Muscle of arm (tissue), 12 donors: ENCODE data around the gene PRKAG2. TPM values are rescaled to one million over a fixed set of nuclear protein-coding genes. Genes with fewer than 3 reads are reported as not detected.
"Not testable (repeated sequence)": the region's sequence is repeated elsewhere in the genome, so short reads cannot be mapped to it uniquely, and the experiment has no call there.

Experiments
- DNase-seq: peaks from one replicate; pipeline ENCODE4 v3.0.0-alpha.2; 2013
- polyA plus RNA-seq, 12 donors: library from polyadenylated mRNA; unstranded; fragments of 120-200 nt; gene quantifications; one replicate each; pipeline ENCODE4 v1.2.1, GENCODE V29; 2013; ENCODE audit not compliant: insufficient read length in 12 of 12

Gene PRKAG2
- polyA plus RNA-seq, 12 donors, result 9.8 to 21.3 (median 14.0) TPM; not detected in 1

DNA sequence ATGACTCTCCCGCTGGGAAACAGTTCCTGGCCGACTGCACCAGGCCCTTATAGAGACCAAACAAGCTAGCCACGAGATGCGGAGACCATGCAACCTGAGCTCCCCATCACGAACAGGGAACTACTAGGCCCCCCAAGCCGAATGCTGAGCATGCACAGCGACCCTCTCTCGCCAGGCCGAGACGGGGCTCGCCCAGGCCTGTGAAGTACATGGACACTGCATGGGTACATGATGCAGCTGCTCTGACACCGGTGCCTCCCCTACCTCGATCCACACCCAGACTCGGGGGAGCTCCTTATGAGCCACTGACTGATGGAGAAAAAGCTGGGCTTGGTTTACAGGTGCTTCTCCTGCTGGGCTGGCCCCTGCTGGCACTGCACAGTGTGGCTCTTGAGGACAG lies 285.0 kb downstream of the PRKAG2 start:
- DNase-seq, result no peak

DNA sequence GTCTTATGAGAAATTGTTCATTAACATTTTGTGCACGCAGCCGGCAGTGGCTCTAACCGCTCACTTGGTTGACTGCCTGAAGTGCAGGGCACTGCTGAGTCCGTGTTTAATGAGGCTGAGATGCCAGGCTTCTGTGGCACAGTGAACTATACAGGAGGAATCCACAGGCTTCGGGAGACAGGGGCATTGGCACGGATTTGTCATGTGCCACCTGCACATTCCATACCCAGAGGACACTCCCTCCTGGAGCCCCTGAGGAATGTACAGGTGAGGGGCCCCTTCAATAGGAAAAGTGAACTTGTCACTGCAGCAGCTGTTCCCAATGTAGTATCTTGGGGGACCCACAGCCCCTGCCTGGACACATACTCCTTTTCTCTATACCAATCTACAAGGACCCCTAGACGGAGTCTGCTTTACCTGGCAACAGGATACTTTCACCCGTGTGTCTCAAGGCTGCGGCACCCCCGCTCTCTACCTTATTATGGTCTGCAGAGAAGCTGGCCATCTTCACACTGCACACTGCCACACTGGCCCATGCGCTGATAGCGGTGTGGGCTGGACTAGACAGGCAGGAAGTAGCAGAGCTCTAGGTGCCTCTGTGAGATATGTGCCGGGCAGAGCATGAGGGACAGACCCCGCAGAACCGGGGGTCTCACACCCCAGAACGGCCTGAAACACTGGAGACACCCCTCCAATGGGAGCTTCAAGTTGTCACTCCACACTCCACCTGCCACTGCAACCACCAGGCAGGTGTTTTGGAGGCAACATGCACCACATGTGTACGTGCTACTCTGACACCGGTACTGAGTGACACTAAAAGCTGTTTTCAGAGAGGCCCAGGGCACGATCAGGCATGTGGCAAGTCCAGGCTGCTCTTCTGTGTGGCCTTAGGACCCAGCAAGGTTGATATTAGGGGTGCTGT lies 285.8 kb downstream of the PRKAG2 start:
- DNase-seq, result no peak

DNA sequence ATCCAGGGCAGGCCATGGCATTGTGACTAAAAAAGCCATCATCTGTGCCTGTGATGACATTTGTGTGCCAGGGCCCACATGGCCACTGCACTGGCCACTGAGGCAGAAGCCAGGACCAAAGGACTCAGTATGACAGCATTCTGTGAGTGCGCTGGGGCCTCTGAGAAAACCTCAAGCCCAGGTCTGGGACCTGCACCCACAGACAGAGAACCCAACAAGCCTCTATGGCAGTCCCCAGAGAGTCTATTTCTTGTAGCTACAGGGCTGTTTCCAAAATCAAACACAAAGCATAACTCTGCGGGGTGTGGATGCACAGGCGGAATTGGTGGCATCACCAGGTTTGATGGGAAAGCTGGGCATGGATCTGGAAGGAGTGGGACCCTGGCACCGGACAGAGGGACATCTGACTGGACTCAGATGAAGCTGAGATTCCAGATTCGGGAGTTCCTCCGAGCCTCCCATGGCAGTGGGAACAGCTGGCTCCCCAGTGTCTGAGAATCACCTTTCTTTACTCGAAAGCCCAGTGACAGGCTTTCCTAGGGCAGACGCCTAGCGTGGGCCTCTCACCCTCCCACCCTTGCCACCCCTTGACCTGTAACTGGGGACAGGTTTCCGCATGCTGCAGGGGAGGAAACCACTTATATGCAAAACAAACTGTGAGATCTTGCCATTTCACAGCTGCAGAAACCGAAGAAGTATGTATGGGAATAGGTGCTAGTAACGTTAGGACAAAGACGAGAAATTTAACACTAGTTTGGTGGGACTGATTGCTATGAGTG lies 286.7 kb downstream of the PRKAG2 start:
- no peak for DNase-seq

DNA sequence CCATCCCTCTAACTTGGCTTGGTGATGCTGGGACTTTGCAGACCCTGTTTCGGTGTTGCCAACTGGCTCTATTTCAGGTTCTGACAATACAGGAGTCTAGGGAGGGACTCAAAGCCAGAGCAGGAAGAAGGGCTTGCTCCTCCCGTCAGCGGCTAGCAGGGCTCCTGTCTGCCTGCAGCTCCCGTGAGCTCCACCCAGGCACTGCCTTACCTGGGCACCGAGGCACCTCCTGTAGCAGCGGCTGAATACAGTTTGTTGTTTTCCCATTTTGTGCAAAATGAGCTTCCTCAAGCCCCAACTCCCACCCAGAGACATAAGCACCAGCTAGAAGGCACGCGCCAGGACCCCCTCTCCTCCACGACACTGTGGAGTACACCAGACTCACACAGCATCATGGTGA lies 287.9 kb downstream of the PRKAG2 start:
- no peak for DNase-seq

DNA sequence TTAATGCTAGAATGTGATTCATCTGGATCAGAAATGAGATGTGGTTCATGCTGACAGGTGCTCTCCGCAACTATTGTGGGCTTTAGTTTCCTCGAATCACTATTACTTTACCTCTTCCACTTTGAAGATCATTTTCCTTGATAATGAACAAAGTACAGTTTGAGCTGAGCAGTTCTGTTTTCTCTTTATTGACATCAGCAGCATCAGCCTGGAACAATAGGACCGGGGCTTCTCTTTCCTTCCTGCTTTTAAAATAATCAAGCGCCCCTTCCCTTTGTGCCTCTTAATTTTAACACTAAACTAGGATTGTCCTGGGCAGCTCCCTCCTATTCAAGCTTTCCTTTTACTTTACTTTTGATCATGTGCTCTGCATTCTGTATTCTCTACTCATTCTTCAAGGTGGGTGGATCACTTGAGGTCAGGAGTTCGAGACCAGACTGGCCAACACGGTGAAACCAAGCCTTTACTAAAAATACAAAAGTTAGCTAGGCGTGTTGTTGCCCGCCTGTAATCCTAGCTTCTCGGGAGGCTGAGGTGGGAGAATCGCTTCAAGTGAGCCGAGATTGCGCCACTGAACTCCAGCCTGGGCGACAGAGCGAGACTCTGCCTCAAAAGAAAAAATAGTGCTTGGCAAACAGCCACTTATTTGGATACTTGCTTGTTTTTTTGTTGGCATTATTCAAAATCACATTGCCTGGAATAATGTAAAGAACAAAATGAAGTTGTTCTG lies 290.2 kb downstream of the PRKAG2 start:
- no peak for DNase-seq

DNA sequence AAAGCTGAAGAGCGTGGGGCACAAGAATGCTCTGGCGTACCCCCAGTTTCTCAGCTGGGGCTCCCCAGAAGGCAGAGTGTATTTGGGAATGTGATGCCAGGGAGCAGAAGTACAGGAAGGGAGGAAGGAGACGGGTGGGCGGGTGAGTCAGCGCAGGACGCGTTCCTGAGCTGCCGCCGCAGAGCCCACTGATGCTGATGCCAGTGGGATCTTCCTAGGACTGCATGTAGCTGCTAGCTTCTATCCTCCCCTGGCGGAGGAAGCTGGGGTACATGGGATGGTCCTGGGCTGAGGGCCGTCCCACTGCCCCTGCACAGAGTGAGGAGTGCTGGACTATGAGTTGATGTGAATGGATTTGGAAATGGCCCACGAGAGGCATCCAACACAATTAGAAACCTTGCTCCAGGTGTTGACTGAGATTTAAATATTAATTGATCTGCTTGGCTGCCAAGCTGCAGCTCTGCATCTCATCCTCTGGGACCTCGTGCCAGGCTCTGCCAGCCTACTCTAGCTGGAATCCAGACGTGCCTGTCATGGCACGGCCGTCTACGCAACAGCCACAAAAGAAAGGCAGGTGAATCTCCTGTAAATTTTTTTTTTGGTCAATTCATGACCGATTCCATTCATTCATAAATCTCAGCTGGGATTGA lies 291.0 kb downstream of the PRKAG2 start:
- DNase-seq, result no peak

DNA sequence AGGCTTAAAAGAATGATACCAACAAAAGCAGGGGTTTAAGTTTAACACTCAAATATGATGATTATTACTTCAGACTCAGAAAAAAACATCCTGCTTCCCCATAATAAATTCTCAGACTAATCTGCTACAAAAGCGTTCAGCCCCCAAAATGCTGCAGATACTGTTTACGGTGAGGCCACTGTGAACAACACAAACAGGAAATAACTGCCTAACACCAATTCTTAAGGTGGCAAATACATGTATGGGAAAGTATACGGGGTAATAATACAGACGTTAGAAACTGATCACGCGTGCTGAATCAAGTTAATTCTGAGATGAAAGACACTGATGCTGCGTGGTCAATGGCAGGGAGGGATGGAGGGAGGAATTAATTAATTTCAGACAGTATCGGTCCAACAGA lies 295.2 kb downstream of the PRKAG2 start:
- DNase-seq, result no peak

DNA sequence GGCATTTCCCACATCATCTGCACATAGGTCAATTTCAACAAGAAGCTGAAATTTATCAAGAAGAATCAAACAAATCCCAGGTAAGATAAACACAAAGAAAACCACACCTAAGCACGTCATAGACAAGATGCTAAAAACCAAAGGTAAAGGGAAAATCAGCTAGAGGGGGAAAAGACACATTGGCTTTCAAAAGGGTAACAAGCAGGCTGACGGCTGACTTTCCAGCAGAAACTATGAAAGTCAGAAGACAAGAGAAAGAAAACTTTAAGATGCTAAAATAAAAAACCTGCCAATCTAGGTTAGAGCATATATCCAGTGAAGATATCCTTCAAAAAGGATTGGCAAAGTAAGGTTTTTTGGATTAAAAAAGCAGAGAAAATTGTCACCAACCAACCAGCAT lies 297.3 kb downstream of the PRKAG2 start:
- no peak for DNase-seq

DNA sequence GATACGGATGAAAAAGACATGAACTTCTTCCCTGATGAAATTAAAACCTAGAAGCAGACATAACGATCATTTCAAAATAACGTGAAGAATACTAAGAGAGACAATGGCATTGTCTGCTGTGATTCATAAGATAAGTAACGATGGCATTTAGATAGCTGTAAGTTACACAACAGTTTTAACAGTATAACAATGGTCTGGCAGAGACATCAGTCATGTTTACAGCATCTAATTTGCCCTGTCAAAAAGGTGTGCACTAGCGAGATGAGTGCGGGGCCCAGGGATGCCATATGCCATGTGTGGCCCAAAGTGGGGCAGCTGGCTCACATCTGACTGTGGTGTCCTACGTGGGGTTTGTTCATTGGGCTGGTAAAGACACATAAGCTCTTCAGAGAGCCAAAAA lies 301.5 kb downstream of the PRKAG2 start:
- DNase-seq, result no peak

DNA sequence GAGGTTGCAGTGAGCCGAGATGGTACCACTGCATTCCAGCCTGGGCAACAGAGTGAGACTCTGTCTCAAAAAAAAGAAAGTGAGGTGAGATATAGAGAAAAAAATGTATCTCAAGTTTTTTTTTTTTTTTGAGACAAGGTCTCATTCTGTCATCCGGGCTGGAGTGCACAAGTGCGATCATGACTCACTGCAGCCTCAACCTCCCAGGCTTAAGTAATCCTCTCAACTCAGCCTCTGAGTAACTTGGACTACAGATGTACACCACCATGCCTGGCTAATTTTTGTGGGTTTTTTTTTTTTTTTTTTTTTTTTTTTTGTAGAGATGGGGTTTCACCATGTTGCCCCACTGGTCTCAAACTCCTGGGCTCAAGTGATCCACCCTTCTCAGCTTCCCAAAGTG lies 303.9 kb downstream of the PRKAG2 start:
- DNase-seq, result not testable (repeated sequence)

DNA sequence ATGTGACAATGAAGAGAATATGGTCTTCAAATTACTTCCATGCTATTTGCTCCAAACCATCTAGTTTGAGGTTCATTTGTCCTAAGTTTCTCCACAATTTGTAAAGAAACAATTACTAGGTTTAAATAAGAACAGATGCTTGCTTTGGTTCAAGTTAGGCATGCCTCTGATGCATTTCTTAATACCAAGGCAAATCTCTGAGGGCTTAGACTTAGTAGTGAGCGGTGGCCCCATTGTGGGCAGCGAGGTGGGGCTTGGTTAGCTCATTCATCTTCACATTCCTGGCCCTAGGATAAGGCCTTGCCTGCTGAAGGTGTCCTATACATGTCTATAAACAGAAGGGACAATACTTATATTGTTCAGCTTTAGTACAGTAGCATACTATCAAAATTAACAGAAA lies 304.8 kb downstream of the PRKAG2 start:
- DNase-seq, result no peak

DNA sequence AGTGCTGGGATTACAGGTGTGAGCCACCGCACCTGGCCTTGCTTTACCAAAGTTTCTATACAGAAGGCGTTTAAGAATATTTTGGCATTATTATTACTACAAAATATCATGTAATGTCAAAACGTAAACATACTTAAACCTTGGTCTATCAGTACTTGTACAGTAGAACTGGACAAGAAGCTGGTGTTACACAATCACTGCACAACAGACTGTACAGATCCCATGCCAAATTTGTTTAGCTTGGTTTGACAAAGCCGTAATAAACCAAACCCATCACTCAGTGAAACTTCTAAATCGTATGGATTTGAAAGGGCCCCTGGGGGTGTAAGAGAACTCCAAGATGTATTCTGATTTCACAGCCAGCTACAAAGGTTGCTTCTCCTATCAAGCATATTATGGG lies 305.4 kb downstream of the PRKAG2 start:
- DNase-seq, result no peak

DNA sequence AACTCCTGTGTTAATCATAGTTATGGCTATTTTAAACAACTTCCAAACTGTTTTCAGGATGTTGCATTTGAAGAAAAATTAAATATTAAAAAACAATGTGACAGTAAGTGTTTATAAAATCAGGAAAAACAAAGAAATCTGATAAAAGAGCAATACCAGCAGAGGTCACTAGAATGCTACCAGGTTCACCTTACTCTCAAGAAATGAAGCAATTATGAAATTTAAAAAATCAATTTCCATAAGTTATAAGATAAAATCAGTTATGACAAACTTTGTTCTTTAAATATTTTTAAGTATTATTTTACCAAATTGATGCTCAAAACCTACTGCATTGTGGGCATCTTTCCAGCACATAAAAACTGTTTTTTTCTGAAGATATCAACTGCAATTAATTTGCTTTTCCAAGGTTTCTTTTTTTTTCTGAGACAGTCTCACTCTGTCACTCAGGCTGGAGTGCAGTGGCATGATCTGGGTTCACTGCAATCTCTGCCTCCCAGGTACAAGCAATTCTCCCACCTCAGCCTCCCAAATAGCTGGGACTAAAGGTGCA lies 306.5 kb downstream of the PRKAG2 start:
- peak; percentile 17 for DNase-seq

DNA sequence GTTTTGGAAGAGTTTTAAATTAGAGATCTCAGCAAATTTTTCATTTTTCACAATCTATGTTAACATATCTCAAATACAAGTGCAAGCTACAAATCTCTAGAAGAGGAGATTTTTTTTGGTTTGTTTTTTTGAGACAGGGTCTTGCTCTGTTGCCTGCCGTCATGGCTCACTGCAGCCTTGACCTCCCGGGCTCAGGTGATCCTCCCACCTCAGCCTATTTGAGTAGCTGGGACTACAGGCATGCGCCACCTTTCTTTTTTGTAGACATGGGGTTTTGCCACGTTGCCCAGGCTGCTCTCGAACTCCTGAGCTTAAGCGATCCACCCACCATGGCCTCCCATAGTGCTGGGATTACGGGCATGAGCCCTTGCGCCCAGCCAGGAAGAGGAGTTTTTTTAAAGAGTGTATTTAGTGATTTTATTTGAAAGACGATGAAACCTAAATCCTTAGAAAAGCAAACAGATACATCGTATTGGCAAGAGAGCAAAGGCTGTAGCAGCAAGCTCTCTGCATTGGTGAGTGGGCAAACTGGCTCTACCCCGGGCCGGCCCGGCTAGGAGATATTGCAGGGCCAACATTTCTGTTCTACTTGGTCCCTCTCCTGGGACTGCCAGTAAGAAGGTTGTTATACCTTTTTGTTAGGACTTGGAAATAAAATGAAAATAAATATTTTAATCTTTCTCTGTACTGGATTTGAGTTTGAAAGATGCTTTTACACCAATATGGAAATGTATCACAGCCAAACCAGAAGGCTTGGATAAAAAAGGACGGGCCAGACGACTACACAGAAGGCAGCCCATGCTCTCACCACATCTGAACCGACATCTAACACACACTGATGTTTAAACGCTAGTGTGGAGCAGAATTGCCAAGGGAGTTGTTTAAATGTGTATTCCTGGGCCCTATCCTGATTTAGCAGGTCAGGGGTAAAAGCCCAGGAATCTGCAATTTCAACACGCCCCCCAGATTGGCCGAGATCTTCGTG lies 307.7 kb downstream of the PRKAG2 start:
- no peak for DNase-seq

DNA sequence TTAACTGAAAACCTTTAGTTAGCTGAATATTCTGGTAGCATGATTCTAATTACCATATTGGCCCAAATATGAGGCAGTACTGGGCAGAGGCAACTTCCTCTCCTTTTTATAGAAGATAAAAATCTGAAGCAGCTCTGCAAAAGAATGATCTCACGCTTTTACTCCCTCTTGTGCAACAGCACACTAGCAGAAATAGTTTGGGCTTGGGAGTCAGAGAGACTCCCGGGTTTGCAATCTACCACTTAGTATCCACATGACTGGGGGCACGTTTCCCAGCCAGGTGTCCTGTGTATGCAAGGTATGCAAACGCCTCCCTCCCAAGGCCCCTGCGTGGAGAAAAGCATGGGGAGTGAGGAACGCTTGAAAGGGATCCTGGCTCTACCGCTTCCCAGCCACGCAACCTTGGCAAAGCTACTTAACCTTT lies 310.0 kb downstream of the PRKAG2 start:
- DNase-seq, result peak; percentile 11

DNA sequence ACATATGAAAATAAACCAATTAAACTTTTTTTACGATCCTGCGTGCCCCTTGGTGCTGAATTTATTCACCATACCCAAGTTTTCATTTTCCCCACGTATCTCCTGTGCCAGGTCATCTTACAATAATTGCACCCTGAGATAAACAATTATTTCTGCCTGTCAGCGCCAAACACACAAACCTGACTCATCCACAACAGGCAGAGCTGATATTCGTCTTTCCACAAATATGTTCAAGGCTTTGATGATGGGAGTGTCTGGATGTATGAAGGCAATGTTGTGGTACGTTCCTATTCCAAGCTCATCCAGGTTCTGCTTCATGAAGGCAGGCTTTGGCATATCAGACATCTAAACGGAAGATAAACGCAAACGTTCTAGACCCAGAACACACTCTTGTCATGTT lies 311.4 kb downstream of the PRKAG2 start:
- DNase-seq, result no peak

DNA sequence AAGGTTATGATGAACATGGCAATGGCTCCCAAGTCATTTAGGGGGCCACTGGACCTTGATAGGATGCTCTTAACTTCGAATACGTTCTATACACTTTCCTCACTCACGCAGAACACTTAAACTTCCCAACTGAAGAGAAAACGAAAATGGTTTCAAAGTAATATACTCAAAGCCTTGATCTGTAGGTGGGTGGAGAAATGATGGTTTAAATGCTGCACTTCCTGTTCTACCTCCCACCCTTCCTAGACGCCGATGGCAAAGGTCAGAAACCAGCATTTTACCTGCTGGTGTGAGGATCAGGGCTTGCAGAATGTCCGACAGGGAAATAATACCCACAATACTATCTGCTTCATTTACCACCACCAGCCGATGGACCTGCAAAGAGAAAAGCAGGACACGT lies 316.7 kb downstream of the PRKAG2 start:
- DNase-seq, result no peak

DNA sequence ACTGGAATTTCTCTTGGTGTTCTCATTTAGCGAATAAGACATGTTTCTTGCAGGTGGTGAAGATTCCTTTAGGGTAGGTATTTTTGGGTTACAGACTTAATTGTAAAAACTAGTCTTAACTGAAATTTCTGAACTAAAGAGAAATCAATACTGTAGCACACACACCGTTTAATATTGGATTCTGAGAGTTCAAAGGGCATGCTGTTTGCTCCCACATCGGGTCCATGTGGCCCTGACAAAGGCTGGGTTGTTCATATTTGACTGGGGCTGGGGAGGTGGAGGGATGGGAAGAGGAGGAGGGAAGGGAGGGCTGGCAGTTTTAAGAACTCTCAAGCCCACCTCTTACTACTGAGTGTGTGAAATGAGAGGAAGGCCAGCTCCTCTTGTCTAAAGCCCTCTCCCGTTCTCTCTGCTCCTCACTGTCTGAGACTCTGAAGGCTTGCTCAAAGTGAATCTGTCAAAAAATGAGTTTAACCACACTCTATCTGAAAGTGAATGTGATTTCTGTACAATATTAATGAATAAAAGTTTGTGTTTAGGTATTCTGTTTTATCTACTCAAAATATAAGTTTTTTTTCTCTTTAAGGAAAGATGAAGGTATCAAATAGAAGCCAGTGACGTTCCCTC lies 317.2 kb downstream of the PRKAG2 start:
- no peak for DNase-seq

DNA sequence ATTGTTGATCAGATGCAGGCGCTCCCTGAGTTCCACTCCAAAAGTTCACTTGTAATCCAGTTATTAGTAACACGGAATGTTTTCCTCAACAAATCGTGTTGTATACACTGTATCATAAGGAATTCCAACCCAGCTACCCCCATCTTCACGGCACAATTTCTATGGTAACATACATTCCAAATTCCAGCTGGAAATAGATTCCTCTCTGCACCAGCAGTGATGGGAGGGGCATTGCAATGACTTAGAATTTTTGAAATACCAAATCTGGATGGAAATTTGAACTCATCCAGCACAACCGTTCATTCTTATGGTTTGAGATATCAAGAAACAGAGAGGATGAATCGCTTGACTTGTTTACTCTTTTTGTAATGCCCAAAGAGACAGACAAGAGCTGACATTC lies 318.3 kb downstream of the PRKAG2 start:
- no peak for DNase-seq

DNA sequence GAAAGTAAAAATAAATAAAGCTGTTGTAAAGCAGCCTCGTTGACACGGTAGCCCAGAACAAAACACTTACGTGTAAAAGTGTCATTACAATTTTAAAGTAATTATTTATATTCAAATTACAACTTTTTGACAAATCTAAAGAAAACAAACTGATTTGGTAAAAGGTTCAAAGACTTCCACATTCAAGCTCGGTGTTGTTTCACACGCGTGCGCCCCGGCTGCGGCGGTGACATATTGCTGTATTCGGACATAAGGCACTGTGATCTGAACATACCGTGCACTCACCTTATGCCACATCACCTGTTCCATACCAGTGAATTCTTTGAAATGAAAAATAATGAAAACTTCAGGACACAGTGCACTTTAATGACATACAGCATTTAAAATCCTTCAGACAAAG lies 320.3 kb downstream of the PRKAG2 start:
- no peak for DNase-seq
